Measurements from ENCODE around the gene DLGAP1.

DLGAP1 gene

GRCh38 chr18:3760741-3761140, 694.4 kb downstream of the DLGAP1 start:
- no peak for DNase-seq (ENCODE audit: low spot score)

DNA sequence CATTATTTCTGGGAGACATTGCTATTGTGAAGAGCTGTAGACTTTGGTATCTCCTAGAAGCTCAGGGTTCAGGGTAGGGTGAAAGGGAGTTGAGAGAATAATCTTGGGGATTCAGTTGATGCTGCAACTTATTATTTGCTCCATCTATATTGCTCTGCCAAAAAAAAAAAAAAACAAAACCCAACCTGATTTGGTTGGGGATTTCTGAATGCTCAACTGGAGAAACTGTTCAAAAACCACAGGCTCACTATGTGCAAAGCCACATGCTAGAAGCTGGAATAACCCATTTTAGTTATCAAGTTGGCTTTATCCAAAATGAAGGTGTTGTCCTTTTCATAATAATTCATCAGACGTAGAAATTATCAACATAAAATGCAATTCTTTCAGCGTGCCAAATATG, 696.0 kb downstream of the DLGAP1 start:
- no peak for DNase-seq (ENCODE audit: low spot score)

DNA sequence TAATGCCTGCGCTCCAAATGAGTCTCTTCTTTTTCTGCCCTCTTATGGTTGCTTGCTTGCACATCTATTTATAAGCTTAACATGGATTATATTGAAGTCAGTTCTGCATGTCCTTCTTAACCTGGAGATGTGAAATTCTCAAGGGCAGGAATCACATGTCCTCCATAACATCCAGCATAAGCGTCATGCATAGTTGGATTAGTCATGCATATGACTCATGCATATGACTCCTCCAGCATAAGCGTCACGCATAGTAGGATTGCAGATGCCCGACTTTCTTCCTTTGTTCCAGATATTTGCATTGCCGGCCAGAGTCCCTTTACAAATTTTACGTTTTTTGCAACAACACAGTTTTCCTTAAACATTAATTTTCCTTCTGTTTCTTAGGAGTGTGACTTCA, 696.6 kb downstream of the DLGAP1 start:
- no peak for DNase-seq (ENCODE audit: low spot score)

DNA sequence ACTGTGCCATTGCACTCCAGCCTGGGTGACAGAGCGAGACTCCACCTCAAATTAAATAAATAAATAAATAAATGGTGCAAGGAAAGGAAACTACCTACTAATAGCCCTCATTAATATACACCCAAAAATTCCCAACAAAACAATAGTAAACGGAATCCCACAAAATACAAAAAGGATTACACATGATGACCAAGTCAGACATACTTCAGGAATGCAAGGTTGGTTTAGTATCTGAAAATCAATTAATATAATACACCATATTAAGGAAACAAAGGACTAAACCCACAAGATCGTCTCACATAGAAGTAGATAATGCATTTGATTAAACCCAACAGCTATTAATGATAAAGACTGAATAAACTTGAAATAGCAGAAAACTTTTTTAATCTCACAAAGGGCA, 697.7 kb downstream of the DLGAP1 start:
- DNase-seq (ENCODE audit: low spot score), result no peak

- no peak for DNase-seq (ENCODE audit: low spot score)
Measured at GRCh38 chr18:3753106-3753505, 702.0 kb downstream of the DLGAP1 start.

- no peak for DNase-seq (ENCODE audit: low spot score)
Measured at GRCh38 chr18:3748086-3748485, 707.0 kb downstream of the DLGAP1 start.

GRCh38 chr18:3747176-3747973, 707.7 kb downstream of the DLGAP1 start:
- no peak for DNase-seq (ENCODE audit: low spot score)

DNA sequence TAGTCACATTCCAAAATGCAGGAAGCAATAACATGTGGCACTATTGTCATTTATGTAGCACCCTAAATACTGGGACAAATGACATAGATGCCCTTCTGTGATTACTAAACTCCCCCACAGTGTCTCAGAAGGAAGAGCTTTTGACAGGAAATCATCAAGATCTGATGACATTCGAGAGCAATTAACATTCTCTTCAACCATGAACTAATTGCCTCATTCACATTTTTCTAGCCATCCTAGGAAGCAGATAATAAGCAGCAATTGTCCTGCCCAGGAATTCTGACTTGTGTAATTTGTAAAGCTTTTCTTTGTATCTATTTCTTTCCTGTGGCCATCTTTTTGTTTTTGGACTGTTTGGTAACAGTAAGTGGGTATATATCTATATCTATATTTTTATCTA, 712.6 kb downstream of the DLGAP1 start:
- DNase-seq (ENCODE audit: low spot score), result no peak

DNA sequence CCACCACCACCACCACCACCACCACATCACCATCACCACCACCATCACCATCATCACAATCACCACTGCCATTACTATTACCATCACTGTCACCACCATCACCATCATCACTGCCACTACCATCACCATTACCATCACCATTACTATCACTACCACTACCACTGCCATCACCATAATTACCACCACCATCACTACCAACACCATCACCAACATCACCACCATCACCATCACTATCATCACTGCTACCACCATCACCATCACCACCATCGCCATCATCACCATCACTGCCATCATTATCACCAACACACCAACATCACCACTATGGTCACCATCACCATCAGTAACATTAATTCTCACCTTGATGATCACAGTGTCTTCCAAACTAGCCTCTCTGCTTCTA, 713.8 kb downstream of the DLGAP1 start:
- DNase-seq (ENCODE audit: low spot score), result no peak

DNA sequence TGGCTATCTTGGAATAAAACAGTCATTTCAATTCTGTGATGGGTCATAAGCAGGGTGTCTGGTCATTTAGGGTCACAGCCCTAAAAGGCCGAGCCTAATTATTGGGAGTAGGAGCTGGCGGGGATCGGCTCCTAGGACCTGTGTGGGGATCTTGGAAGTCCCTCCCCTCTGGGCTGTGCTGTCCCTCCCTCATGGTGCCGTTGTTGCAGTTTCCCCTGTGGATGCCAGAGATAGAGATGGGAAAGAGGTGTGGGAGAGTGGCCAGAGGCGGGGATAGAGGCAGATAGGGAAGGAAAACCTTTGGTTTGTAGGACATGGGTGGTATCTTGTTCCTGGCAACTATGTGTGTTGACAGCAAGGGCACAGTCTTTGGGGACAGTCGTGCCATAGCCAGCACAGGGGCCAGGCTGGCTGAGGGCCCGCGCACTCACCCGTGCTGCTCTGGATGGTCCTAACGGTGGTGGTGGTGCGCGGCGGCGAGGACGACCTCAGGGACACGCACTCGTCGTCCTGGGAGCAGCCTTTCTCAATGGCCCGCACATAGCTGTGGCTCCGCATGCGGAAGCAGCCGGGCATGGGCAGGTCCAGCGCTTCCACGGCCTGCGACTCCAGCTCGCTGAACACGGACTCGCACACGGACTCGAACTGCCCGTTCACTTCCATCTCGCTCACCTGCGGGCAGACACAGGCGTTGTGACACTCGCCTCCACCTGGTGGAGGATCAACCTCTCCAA, 726.2 kb downstream of the DLGAP1 start:
- DNase-seq (ENCODE audit: low spot score), result no peak

DNA sequence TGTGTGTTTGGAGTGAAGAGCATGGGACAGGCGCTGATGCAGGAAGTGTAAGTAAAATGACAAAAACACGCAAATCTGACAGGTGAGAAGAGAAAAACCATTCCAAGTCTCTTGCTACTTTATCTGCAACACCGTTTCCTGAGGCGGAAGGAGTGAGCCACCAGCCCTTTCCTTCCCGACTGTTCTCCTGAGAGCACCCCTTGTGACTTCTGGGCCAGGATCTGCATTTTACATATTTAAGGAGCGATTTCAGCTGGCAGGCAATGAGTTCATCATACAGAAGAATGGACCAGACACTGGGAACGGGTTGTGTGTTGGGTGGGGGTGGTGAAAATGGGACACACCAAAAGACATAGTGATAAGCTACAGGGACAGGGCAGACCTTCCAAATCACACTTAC, 727.8 kb downstream of the DLGAP1 start:
- DNase-seq (ENCODE audit: low spot score), result no peak

GRCh38 chr18:3726238-3726951, 728.7 kb downstream of the DLGAP1 start:
- DNase-seq (ENCODE audit: low spot score), result no peak

GRCh38 chr18:3725115-3725514, 730.0 kb downstream of the DLGAP1 start:
- no peak for DNase-seq (ENCODE audit: low spot score)

- no peak for DNase-seq (ENCODE audit: low spot score)
Measured at GRCh38 chr18:3723554-3723953, 731.6 kb downstream of the DLGAP1 start.

DNA sequence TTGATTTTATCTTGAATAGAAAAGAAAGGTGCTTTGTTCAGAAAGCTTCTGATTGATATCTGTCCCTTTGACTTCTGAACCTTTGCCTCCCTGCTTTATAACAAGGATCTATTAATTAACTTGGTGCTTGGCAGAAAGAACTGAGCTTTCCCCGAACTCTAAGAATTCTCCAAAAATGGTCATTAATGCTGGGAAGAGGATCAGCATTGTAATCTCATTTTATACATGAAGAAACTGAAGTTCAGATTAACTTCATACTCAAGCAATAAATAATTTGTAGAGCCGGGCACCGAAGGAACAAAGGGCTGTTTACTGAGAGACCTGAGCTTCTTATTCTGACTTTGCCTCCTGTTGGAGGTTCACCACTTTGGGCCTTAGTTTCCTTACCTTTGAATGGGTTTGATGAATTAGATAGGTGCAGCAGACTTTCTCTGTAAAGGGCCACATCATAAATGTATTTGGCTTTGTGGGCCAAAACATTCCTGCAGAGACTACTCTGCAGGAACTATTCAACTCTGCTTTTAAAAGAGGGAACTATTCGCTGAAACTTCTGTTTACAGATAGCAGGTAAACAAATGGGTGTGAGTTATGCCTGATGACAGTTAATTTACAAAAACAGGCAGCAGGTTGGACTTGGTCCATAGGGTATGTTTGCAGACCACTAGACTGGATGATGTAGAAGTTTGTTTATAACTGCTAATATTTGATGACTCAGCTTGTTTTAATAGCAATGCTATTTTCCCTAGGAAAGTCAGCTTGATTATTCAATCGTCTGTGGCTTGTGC, 732.3 kb downstream of the DLGAP1 start:
- DNase-seq (ENCODE audit: low spot score), result no peak

DNA sequence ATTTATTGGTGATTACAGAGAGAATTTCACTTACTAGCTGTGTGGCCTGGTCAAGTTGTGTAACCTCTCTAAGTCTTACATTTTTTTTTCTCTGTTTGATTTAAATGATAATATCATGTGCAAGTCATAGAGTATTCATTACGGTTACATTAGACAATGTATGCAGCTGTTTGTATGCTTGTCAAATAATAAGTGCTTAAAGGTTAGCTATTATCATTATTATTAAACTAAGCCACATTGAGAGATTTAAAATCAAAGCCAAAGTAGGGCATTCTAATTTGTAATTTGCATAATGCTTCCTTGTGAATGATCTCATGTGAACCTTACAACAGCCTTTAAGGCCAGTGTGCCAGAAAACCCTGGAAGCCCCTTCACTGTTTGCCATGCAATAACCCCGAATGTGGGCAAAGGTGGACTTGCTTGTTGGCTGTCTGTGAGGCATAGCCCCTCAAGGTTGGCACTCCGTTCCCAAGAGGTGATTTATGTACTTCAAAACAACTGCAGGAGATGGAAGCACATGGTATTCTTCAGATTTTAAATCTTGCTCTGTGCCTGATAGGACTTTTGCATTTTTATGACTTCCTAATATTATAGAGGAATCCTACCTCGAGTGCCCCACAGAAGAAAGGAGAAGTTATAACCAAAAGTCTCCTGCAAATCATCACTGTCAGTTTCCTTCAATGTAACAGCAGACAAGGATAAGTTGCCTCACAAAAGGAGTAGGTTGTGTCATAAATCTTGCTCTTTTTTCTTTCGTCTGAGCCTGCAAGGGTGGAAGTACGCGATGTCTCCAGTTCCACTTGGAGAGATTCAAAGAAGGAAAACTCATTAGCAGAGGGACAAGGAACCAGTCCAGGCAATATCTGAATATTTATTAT, 733.1 kb downstream of the DLGAP1 start:
- DNase-seq (ENCODE audit: low spot score), result no peak

DNA sequence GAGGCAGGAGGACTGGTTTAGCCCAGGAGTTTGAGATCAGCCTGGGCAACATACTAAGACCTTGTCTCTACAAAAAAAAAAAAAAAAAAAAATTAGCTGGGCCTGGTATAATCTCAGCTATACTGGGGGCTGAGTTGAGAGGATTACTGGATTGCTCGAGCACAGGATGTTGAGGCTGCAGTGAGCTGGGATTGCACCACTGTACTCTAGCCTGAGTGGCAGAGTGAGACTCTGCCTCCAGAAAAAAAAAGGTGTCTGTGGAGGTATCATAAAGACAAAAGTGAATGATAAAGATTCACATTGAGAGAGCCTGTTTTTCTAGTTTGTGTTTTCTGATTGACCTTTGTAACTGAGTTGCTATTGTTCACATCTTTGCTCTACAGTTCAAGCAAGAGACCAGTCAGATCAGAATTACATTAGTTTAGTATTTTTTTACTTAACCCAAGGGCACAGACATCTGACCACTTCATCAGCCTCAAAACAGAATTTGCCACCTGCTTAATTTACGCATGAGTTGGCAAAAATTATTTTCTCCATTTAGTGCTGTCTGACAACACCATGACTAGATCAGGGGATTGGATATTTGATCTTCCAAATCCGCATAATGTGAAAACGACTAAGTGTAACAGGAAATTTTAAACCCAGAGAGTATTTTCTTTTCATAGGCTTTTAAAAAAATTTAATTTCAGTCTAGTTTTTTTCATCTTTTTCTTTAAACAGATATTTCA, 734.1 kb downstream of the DLGAP1 start:
- DNase-seq (ENCODE audit: low spot score), result peak; percentile 58

DNA sequence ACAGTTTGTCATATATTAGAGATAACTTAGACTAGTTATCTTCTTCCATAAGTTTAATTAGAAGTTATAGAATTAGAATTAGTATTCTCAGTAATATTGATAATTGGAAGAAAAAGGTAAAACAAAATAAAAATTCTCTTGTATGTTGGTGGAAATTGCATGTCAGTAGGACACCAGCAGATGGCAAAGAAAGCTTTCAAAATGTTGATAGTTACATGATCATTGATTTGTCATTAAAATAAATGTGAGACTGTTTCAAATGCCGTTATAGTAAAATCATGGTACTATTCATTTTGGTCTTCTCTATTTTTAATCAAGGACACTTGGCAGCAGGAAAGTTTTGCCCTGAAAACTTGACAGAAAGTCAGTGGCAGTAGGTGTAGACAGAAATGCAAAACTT, 734.9 kb downstream of the DLGAP1 start:
- no peak for DNase-seq (ENCODE audit: low spot score)

DNA sequence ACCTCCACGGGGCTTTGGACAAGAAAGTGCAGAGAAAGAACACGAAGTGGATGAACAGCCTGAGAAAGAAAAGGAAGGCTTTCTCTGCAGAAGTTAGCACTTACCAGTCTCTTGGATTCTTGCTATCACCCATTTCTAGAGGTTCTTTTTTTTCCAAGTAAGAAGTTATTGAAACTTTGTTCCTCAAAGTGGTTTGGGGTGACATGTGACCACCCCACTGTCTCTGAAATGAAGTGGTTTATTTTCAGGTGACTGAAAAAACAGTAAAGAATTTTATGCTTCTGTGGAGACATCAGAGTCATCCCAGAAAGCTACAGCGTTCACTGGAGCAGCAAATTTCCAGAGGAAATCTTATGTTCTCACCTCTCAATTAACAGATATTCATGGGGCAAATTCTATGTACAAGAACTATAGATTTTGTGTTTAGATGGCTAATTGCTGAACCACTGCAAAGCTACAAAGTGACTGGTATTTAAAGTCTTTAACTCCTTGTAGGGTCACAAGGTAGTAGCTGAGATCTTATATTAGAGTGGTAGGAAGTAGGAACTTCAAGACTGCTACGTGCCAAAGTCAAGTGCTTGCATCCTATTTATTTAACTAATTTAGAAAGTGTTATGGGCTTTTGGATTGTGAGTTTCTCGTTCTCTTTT, 737.6 kb downstream of the DLGAP1 start:
- no peak for DNase-seq (ENCODE audit: low spot score)

- DNase-seq (ENCODE audit: low spot score), result no peak
Measured at GRCh38 chr18:3716116-3716660, 738.9 kb downstream of the DLGAP1 start.
